ENCODE results near the gene ROCK1.
"Not testable (repeated sequence)": the region's sequence is repeated elsewhere in the genome, so short reads cannot be mapped to it uniquely, and the experiment has no call there.

The ROCK1 gene

DNA sequence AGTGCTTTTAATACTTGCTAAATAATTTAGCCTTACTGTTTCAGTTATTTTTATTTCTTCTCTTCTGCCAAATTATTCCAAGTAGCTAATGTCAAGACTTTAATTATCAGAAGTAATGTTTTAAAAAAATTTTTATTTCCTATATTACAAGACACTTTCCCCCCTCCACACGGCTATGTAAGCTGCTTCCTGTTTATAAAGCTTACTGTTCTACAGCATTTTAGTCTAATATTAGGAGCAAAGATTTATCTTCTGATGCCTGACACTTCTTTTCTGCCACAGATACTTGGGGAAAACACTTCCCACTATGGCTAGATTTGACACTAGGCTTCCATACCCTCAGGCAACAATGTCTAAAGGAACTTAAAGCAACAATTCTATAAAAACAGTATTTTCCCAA lies 62.3 kb downstream of the ROCK1 start:
- DNase-seq, result no peak

DNA sequence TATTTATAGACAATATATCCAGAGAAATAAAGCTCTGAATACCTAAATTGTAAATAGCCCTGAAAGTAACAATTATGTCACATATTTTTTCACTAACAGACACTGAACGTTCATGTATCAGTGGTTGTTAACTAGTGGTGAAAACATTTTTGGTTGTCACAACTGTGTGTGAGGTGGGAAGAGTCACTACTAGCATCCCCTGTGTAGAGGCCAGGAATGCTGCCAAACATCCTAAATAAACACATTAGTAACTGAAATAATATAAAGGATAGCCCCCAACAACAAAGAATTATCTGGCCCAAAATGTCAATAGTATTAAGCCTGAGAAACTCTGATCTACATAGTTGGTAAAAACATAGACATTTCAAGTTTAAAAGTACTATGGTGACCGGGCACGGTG lies 64.5 kb downstream of the ROCK1 start:
- DNase-seq, result no peak

DNA sequence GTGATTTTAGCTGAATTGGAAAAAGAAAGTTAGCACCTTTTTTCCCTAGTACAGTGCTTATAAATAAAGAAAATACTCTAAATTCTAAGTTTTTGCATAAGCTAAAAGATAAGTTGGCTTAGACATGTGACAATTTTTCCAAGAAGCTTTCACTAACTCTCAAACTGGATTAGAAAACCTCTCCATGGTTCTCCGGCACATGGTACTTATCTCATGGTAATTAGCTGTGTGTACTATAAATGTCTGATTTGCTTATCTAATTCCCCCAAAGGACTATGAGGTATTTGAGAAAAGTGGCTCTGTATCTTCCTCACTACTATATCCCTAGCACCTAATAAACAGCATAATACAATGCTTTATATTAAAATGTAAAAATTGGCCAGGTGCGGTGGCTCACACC lies 71.1 kb downstream of the ROCK1 start:
- no peak for DNase-seq

DNA sequence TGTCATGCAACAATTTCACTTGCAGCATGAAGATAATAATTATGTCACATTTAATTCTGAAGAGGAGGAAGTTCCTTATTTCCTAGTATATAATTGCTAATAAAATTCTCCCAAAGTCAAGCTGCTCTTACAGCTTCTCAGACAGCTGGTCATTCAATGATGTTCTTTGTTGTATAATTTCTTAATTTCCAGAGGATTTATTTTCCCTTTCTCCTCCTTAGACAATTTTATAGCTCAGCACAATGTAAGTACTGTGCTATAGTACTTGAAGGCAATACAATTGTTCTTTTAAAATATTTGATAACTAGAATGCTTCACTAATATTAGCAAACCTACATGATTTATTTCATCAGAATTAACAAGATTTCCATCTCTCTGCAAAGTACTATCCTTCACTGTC lies 73.4 kb downstream of the ROCK1 start:
- no peak for DNase-seq

DNA sequence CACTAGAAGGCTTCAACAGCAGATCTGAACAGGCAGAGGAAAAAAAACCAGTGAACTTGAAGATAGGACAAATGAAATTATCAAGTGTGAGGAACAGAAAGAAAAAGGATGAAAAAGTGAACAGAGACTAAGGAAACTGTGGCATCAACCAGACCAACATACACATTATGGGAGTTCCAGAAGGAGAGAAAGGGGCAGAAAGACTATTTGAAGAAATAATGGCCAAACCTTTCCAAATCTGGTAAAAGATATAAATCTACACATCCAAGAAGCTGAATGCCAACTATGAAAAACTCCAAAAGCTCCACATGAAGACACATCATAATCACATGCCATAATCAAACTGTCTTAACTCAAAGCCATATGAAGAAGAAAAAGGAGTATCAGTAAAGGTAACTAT lies 79.8 kb downstream of the ROCK1 start:
- no peak for DNase-seq

DNA sequence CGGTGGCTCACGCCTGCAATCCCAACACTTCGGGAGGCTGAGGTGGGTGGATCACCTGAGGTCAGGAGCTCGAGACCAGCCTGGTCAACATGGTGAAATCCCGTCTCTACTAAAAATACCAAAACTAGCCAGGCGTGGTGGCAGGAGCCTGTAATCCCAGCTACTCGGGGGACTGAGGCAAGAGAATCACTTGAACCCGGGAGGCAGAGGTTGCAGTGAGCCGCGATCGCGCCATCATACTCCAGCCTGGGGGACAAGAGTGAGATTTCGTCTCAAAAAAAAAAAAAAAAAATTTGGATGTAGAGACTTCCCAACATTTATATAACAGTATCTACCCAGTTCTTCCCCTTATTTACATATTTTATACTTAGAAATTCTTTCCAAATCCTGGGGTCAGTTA lies 93.4 kb downstream of the ROCK1 start:
- DNase-seq, result not testable (repeated sequence)

DNA sequence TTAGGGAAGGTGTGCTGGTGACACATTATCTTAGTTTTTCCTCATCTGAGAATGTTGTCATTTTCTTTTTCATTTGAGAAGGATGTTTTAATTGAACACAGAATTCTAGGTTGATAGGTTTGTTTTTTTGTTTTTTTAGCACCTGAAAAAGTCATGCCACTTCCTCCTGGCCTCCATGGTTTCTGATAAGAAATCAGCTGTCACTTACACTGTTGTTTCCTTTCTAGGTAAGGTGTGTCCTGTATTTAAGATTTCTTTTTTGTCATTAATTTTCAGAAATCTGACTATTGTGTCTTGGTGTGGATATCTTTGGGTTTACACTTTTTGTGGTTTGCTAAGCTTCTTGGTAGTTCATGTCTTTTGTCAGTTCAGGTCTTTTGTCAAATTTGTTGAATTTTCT lies 99.3 kb downstream of the ROCK1 start:
- no peak for DNase-seq

DNA sequence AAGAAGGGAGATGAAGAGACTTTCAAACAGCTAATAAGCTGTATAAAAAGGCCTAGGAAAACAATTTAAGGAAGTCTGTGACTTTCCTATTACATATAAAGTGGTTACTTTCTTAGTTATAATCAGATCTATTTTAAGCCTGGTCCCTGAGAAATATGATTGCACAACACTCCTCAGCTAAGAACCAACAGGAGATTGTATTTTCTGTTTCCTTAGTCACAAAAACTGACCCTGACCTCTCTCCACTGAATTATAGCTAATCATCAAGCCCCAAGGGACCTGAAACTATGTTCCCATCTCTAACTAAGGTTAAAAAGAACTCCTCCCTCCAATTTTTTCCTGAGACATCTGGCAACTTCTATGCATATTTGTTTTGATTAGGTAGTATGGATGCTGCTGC lies 106.9 kb downstream of the ROCK1 start:
- no peak for DNase-seq

DNA sequence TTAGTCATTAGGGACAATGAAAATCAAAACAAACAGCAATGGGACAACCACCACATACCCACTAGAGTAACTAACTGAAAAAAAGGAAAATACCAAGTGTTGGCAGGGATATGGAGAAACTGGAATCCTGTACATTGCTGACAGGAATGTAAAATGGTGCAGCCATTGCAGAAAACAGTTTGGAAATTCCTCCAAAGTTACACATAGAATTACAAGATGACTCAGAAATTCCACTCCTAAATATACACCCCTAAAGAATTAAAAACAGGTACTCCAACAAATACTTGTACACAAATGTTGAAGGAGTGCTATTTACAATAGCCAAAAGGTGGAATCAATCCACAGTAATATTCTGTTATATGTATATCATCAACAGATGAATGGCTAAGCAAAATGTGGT lies 110.9 kb downstream of the ROCK1 start:
- DNase-seq, result no peak

DNA sequence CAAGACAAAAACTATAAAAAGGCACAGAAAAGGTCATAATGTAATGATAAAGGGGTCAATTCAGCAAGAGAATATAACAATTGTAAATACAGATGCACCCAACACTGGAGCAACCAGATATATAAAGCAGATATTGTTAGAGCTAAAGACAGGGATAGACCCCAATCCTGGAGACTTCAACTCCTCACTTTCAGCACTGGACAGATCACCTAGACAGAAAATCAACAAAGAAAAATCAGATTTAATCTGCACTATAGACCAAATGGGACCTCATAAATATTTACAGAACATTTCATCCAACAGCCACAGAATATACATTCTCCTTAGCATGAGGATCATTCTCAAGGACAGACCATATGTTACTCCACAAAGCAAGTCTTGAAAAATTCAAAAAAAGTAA lies 114.2 kb downstream of the ROCK1 start:
- no peak for DNase-seq

DNA sequence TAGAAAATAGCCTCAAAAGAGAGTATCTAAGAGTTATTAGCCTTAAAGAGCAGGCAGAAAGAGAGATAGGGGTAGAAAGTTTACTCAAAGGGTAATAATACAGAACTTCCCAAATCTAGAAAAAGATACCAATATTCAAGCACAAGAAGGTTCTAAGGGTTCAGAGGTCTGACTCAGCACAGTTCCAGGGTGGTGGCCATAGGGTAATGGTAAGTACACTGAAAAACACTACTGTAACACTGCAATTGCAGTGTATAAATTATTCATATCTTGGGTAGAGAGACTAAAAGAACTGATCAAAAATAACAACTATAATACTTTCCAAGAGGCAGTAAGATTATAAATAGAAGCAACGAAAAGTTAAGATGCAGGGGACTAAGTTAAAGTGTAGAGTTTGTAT lies 115.2 kb downstream of the ROCK1 start:
- no peak for DNase-seq

DNA sequence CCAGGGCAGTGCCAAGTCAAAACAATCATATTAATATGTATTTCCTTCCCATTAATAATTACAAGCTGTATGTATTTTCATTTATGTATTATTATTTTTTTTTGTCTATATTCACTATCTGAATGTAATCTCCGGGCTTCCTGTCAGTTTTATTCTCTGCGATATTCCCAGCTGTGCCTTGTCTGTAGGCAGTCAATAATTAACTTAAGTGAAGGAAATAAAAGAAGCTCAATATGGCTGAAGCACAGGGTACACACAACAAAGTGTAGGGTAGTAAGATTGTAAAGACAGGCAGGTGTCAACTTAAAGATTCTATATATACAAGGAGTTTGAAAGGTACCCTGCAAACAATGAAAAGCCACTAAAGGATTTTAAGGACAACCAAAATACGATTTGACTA lies 122.9 kb downstream of the ROCK1 start:
- DNase-seq, result no peak

DNA sequence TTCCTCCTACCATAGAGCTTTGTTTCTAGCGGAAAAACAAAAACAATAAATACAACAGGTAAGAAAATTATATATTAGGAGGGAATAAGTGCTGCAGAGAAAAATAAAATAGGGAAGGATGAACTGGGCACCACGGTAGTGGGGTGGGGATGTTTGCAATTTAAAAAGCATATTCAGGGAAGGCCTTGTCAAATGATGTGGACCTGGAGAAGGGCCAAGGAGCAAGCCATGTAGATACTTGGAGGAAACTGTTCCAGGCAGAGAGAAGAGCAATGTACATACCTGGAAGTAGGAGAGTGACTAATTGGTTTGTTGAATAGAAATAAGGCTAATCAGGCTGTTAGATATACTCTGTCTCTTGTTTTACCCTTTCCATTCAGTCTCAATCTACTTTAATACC lies 136.5 kb downstream of the ROCK1 start:
- no peak for DNase-seq

DNA sequence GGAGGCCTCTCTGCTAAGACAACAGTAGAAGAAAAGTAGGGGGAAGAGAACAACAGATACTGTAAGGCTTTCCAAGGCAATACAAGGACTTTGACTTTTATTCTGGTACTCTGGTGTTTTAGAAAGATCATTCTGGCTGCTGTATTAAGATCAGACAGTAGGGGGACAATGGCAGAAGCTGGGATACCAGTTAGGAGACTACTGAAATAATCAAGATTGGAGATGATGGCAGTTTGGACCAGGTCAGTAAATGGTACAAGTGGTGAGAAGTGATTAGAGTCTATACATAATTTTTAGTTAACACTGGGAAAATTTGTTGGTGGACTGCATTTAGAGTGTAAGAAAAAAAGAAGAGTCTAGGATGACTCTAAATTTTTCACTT lies 139.7 kb downstream of the ROCK1 start:
- DNase-seq, result no peak

DNA sequence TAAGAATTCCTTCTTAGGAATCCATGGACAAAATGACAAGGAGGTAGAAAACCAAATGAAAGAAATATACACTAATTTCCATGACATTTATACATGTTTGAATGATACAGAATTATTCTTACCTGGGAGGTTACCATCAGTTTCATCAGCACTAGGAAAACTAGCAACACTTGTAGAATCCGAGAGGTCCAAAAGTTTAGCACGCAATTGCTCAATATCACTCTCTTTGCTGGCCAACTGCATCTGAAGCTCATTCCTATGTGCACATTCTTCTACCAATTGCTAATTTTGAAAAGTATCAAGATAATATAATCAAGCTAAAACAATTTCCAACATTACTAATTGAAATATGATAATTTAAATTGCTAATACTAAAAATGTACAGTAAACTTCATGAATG lies 144.8 kb downstream of the ROCK1 start:
- no peak for DNase-seq

DNA sequence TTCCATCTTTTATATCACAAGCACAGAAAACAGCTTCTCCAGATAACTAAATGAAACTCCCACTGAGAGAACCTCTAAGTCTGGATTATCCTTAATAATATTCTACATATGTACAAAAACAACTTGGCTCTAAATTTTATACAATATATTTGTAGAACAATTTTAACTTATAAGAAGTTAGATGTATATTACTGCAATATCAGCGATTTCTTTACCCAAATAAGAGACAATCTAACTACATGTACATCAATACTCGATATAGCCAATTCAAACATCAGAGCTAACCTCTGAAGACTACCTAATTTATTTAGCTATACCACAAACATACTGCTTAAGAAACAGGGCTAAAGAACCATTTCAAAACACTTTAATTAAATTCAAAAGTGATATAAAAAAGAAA lies 148.6 kb downstream of the ROCK1 start:
- DNase-seq, result no peak

DNA sequence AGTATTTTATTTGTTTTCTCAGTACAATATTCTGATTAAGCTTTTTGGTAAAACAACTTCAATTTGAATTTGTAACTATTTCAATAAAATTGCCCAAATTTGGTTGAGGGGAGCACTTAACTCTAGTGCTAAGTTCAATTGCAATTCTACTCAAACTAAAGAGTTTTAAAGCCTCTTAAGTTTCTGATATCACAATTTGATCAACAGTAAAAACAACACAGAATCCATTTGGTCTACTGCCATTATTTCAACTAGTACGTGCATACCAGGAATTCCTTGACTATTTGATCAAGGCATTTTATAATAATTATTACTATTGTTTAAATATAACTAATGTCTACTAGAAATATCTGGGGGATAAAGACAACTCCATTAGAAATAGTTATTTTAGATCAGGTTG lies 150.9 kb downstream of the ROCK1 start:
- DNase-seq, result no peak

DNA sequence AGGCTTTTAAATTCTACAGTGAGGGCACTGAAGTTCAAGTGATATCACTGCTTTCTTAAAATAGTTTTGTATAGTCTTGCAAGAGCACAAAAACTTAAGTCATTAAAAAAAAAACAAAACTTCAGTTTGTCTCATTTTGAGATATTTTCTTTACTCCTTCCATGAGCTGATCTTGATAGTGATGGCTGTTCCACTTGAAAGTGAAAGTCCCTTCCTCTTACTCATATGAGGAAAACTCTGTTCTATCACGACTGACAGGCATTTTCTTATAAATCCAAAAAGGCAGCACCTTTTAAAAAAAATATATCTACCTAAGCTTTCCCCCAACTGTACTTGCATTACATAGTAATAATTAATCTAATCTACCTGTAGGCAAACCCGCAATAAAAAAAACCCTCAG lies 160.8 kb downstream of the ROCK1 start:
- DNase-seq, result not testable (repeated sequence)

Data from cortex of kidney (tissue), 1 donor.